GM19099 (cell line): ENCODE results near the gene ITIH3.

Source experiments
- POLR2A ChIP-seq: IDR thresholded peaks from 3 replicates; pipeline ENCODE4 v1.6.1; 2011; ENCODE audit warnings: low read depth; ENCODE audit not compliant: insufficient read length; ENCODE audit errors: extremely low read depth

The ITIH3 gene

GRCh38 chr3:52827866-52828376, 33.3 kb downstream of the ITIH3 start:
- no peak for TF ChIP-seq POLR2A

DNA sequence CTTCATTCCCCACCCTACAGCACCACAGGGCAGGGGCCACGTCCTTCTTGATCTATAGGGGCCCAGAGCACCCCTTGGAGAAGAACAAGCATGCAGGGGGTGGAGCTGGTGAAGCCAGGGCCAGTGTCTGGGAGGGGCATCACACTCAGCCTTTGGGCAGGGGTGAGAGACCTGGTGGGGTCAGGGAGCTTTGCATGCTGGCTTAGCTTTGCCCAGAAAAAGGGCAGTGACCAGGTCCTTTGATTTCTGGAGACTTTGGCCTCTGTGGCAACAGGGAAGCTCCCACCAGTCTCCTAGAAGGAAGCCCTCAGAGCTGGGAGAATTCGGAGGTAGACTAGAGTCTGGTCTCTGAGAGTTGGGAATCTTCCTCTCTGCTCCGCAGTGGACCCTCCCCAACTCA, 34.9 kb downstream of the ITIH3 start:
- TF ChIP-seq POLR2A, result no peak

DNA sequence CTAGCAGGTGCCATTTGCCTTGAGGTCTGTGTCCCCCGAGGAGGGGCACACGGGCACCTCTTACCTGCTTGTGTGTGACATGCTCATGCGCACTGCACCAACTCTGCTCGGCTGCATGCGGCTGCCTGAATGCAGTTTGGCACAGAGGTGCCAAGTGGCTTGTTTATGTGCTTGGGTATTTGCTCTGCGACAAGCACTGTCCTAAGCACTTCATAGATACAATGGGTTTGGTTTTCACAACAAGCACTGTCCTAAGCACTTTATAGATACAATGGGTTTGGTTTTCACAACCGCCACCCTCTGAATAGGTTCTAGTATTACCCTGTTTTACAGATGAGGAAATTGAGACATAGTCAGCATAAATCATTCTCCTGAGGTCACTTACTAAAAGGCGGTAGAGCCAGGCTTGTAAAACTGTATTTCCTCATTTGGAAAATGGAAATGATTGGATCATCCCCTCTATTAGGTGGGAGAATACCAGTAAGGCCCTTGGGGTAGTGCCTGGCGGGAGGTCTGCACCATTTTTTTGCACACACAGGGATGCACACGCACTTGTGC, 35.4 kb downstream of the ITIH3 start:
- no peak for TF ChIP-seq POLR2A

- no peak for TF ChIP-seq POLR2A
Measured at GRCh38 chr3:52830535-52831258, 36.1 kb downstream of the ITIH3 start, which contains the start of gene ITIH4. Gene ITIH4 (minus strand): TSS chr3:52830672. CDS start chr3:52830642, 30 bp downstream.

GRCh38 chr3:52831500-52832301, 37.1 kb downstream of the ITIH3 start:
- TF ChIP-seq POLR2A, result no peak

GRCh38 chr3:52833202-52833601, 38.6 kb downstream of the ITIH3 start:
- no peak for TF ChIP-seq POLR2A

GRCh38 chr3:52834871-52835501, 40.4 kb downstream of the ITIH3 start, which contains the start of gene MUSTN1:
Gene MUSTN1 (minus strand): TSS chr3:52835019. CDS start chr3:52834948, 71 bp downstream.
- no peak for TF ChIP-seq POLR2A

- no peak for TF ChIP-seq POLR2A
Measured at GRCh38 chr3:52835766-52836470, 41.3 kb downstream of the ITIH3 start.

GRCh38 chr3:52836471-52836845, 41.9 kb downstream of the ITIH3 start:
- no peak for TF ChIP-seq POLR2A

DNA sequence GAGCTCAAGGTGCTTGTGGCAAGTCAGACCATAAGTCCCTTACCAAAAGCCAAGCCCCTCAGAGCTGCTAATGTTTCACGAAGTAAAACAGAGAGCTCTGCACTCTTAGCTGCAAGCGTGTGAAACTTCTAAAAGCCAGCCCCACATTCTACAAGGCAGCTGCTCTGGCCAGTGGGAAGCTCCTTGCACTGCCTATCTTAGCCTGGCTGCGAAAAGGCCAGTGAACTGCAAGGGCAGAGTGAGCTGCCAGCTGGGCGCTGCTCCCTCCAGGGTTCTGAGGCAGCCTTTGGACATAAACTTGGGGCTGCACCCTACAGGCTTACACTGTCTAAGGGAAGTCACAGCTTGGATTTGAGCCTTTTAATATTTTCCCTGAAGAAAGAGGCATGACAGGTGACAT, 42.4 kb downstream of the ITIH3 start:
- TF ChIP-seq POLR2A, result no peak

GRCh38 chr3:52838561-52839267, 44.1 kb downstream of the ITIH3 start:
- no peak for TF ChIP-seq POLR2A

DNA sequence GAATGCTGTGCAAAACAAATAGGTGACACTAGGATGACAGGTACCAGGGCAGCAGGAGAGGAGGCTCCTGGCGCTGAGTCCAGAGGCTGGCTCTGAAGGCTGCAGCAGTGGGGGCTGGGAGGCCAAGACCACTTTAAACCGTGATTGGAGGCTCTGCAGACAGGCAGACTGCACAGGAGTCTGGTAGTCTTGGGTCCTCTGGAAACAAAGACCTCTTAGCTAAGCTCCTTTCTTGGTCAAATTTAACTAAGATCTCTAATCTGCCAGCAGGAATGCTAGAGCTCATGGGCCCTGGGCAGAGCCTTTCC, 44.6 kb downstream of the ITIH3 start:
- no peak for TF ChIP-seq POLR2A

DNA sequence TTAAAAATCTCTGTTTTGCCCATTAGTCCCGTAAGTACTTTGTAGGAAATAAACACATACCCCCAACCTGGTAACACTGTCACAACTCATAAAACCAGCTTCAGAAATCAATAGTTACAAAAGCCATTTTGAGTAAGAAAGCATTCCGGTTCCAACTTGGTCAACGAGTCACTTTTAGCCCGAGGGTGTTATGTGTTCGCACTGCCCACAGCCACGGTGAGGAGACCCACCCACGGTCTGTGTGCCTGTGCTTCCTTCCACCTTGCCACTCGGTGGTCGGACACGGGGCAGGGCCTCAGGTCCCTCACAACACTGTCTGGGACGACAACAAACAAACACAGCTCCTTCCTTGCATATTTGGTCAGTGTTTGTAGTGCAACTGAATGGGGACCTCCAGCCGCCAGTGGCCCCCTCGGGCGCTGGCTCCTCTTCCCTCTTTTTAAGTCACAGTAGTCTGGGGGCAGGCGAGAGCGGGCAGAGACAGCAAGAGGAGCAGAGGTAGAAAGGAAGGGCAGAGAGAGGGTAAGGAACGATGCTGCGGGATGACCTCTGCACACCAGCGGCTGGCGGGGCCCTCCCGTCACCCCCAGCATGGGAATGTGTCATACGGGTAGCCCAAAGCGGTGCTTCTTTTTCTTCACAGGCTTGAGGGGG, 45.4 kb downstream of the ITIH3 start:
- TF ChIP-seq POLR2A, result no peak
